Adrenal gland (tissue), 12 donors: Measurements from ENCODE around the gene NAT8L. TPM values are rescaled to one million over a fixed set of nuclear protein-coding genes. Genes with fewer than 3 reads are reported as not detected.

Experiments used
- DNase-seq, 7 donors: peaks; one replicate each; pipeline ENCODE4 v3.0.0-alpha.2; 2019 to 2020
- H3K27ac ChIP-seq, 5 donors: fragments of 200-600 bp; sonication (generic) in 4 of 5; 1 replicate in 3 of 5; 2 replicates in 2 of 5; pipeline versions ENCODE4 v1.5.1 to v1.8.0; 2016 to 2020; ENCODE audit warnings: mild to moderate bottlenecking in 1 of 5
- H3K27me3 ChIP-seq: fragments of 200-600 bp; 2 replicates; pipeline ENCODE4 v1.8.0; 2021
- H3K36me3 ChIP-seq, 2 donors: fragments of 200-600 bp; replicated peaks in 1 of 2; 1 replicate in 1 of 2; 2 replicates in 1 of 2; pipeline versions ENCODE4 v1.5.1 to v1.8.0; 2018 to 2022
- H3K4me1 ChIP-seq, 2 donors: fragments of 200-600 bp; replicated peaks in 1 of 2; 1 replicate in 1 of 2; 2 replicates in 1 of 2; pipeline versions ENCODE4 v1.5.1 to v1.8.0; 2018 to 2021
- H3K4me3 ChIP-seq, 4 donors: fragments of 200-600 bp; sonication (generic) in 3 of 4; one replicate each; pipeline ENCODE4 v1.5.1; 2016 to 2018
- H3K9me3 ChIP-seq, 3 donors: fragments of 200-600 bp; sonication (generic) in 1 of 3; replicated peaks in 1 of 3; 1 replicate in 2 of 3; 2 replicates in 1 of 3; pipeline versions ENCODE4 v1.5.1 to v1.8.0; 2016 to 2021
- CTCF ChIP-seq, 6 experiments: fragments of 450-650 bp in 4 of 6; fragments of 200-600 bp in 2 of 6; sonication (generic) in 1 of 6; IDR thresholded peaks; 1 replicate in 5 of 6; 2 replicates in 1 of 6; pipeline versions ENCODE4 v1.5.1 to v1.8.0; 2016 to 2021; ENCODE audit warnings: antibody characterized with exemption in 6 of 6, mild to moderate bottlenecking in 2 of 6, moderate library complexity in 1 of 6
- POLR2A ChIP-seq, 2 donors: fragments of 450-650 bp; IDR thresholded peaks; one replicate each; pipeline ENCODE4 v1.6.1; 2017; ENCODE audit warnings: antibody characterized with exemption in 2 of 2, mild to moderate bottlenecking in 2 of 2, moderate library complexity in 1 of 2
- WGBS, 4 donors: extraction: QIAGEN DNeasy Blood & Tissue Kit in 2 of 4; methylation state at CpG; one replicate each; pipeline versions ENCODE4 v1.1.5 to v1.1.7; 2013 to 2017; 5-methylcytosine and 5-hydroxymethylcytosine counted together
- intact Hi-C, 2 donors: fragments of 100-400 bp; cut with DNase I; formaldehyde crosslinking; loops; one replicate each; pipeline versions ENCODE4 v1.14.1 to v1.15.0; 2022 to 2023
- polyA plus RNA-seq, 3 donors: library from polyadenylated mRNA; stranded (reverse); fragments of 200-250 nt in 2 of 3; fragments of 350-450 nt in 1 of 3; fragmentation: Illumina TruSeq in 1 of 3; extraction: RNeasy Lipid Tissue Mini Kit (QIAGEN cat#74804) in 1 of 3; gene quantifications; one replicate each; pipeline ENCODE4 v1.2.3, GENCODE V29; 2013 to 2014
- total RNA-seq, 9 donors: library from RNA; depleted of rRNA in 4 of 9; stranded (reverse); fragments of >200 nt in 4 of 9; fragments of 120-200 nt in 1 of 9; fragmentation: NEBNext Ultra II Directional in 1 of 9; extraction: Animal tissue kit (Norgen Biotek cat#: 25700) in 1 of 9; gene quantifications; one replicate each; pipeline versions ENCODE4 v1.1.0 to v1.2.4, GENCODE V29; 2013 to 2023
- donor health status: healthy with polysubstance abuse.
- donor health status: Bipolar disorder and iron deficiency.
- donor health status: DM: yes; HTN: yes; CAD: no.
- donor health status: DM: no; HTN: no; CAD: no.
- donor health status: DM: no; HTN: no; CAD: no.
- donor health status: DM: yes; HTN: yes; CAD: no.

NAT8L gene
- total and polyA plus RNA-seq, 12 donors = 0.18 to 1.6 (median 0.49) TPM

- no peak overlapping the region for H3K4me3 ChIP-seq
- no peak for TF ChIP-seq CTCF (IDR thresholded peaks at IDR 0.05)
- no peak for TF ChIP-seq POLR2A (IDR thresholded peaks at IDR 0.05)
- no peak overlapping the region for H3K27ac ChIP-seq
- no peaks in the 10 kb centered on the region for H3K36me3 ChIP-seq
- H3K4me1 ChIP-seq = no peaks in the 10 kb centered on the region
- no peaks in the 10 kb centered on the region for H3K27me3 ChIP-seq
- no peaks in the 10 kb centered on the region for H3K9me3 ChIP-seq
- intact Hi-C loops = no loop called here
- DNase-seq = no peak
Observed at GRCh38 chr4:2087170-2087569, 28.0 kb downstream of the NAT8L start.

- H3K36me3 ChIP-seq = no peaks in the 10 kb centered on the region
- WGBS, 4 donors = 80 to 83% (median 82%) methylated on average over 1 of the region's 1 CpG
- DNase-seq = no peak
- no peak overlapping the region for H3K4me3 ChIP-seq
- TF ChIP-seq POLR2A (IDR thresholded peaks at IDR 0.05) (no peak), CTCF (IDR thresholded peaks at IDR 0.05) (no peak)
- intact Hi-C loops = no loop called here
- H3K4me1 ChIP-seq = no peaks in the 10 kb centered on the region
- H3K9me3 ChIP-seq = no peaks in the 10 kb centered on the region
- H3K27me3 ChIP-seq = no peaks in the 10 kb centered on the region
- H3K27ac ChIP-seq = no peak overlapping the region
Observed at GRCh38 chr4:2089222-2089621, 30.1 kb downstream of the NAT8L start.

- TF ChIP-seq POLR2A (IDR thresholded peaks at IDR 0.05) = no peak
- no peaks in the 10 kb centered on the region for H3K36me3 ChIP-seq
- WGBS, 4 donors = 80 to 100% (median 92%) methylated on average over 1 of the region's 1 CpG
- H3K4me1 ChIP-seq = no peaks in the 10 kb centered on the region
- no peak overlapping the region for H3K4me3 ChIP-seq
- DNase-seq = no peak
- H3K9me3 ChIP-seq = no peaks in the 10 kb centered on the region
- no peak overlapping the region for H3K27ac ChIP-seq
- no peaks in the 10 kb centered on the region for H3K27me3 ChIP-seq
- intact Hi-C loops = no loop called here
Observed at GRCh38 chr4:2090642-2091041, 31.5 kb downstream of the NAT8L start.

GRCh38 chr4:2091990-2092668 is 33.0 kb downstream of the NAT8L start:
- no peaks in the 10 kb centered on the region for H3K27me3 ChIP-seq
- DNase-seq = no peak
- no peaks in the 10 kb centered on the region for H3K4me1 ChIP-seq
- TF ChIP-seq POLR2A (IDR thresholded peaks at IDR 0.05) (no peak), CTCF (IDR thresholded peaks at IDR 0.05) (no peak)
- no peak overlapping the region for H3K27ac ChIP-seq
- H3K4me3 ChIP-seq = no peak overlapping the region
- 91 to 94% (median 92%) methylated on average over 6 to 15 of the region's 15 CpGs for WGBS, 4 donors
- H3K36me3 ChIP-seq = no peaks in the 10 kb centered on the region
- intact Hi-C loops = no loop called here
- no peaks in the 10 kb centered on the region for H3K9me3 ChIP-seq

- intact Hi-C loops = no loop called here
- H3K27me3 ChIP-seq = no peaks in the 10 kb centered on the region
Observed at GRCh38 chr4:2092669-2093053, 33.5 kb downstream of the NAT8L start.

More at GRCh38 chr4:2092669-2093053, 33.5 kb downstream of the NAT8L start:
- Histone ChIP-seq H3K36me3 (no peaks in the 10 kb centered on the region), H3K27ac (no peak overlapping the region), H3K4me3 (no peak overlapping the region), H3K4me1 (no peaks in the 10 kb centered on the region), H3K9me3 (no peaks in the 10 kb centered on the region)
- 87 to 98% (median 90%) methylated on average over 3 to 6 of the region's 6 CpGs for WGBS, 4 donors
- TF ChIP-seq CTCF (IDR thresholded peaks at IDR 0.05) = no peak
- no peak for TF ChIP-seq POLR2A (IDR thresholded peaks at IDR 0.05)
- no peak for DNase-seq
